ENCODE measurements around the gene RUNX2.

GRCh38 chr6:45367999-45368398 lies 39.9 kb downstream of the RUNX2 start:
- TF ChIP-seq SNAI2 (CRISPR knock-in tag; IDR thresholded peaks at IDR 0.05) (no peak), PATZ1 (CRISPR knock-in tag; IDR thresholded peaks at IDR 0.05; ENCODE audit: borderline replicate concordance) (no peak), TOX (CRISPR knock-in tag; IDR thresholded peaks at IDR 0.05; ENCODE audit: borderline replicate concordance) (no peak)
